GM12878 (cell line): ENCODE data around the gene DCST1. TPM values are rescaled to one million over a fixed set of nuclear protein-coding genes. Genes with fewer than 3 reads are reported as not detected.

Source experiments
- CREB1 ChIP-seq: IDR thresholded peaks from 2 replicates; pipeline ENCODE4 v1.6.1; 2012; ENCODE audit warnings: low read depth, mild to moderate bottlenecking, inconsistent platforms
- EGR1 ChIP-seq, 2 experiments: IDR thresholded peaks; 1 replicate in 1 of 2; 2 replicates in 1 of 2; pipeline ENCODE4 v1.6.1; 2011 to 2012; ENCODE audit warnings: low read depth in 2 of 2, low read length in 2 of 2, borderline replicate concordance in 1 of 2, mild to moderate bottlenecking in 1 of 2, moderate library complexity in 1 of 2
- EP300 ChIP-seq, 2 experiments: fragments of 150-350 bp in 1 of 2; IDR thresholded peaks; 2 replicates each; pipeline ENCODE4 v1.6.1; 2011 to 2012; ENCODE audit warnings: low read depth in 2 of 2, low read length in 2 of 2, borderline replicate concordance in 1 of 2, improper control_type of control experiment in 1 of 2, inconsistent platforms in 1 of 2; ENCODE audit not compliant: control insufficient read depth in 1 of 2
- GABPA ChIP-seq: IDR thresholded peaks from 2 replicates; pipeline ENCODE4 v1.6.1; 2014; ENCODE audit warnings: antibody characterized with exemption, low read depth, mild to moderate bottlenecking, inconsistent platforms
- IKZF1 ChIP-seq: fragments of 450-650 bp; conservative IDR thresholded peaks from 2 replicates; pipeline ENCODE4 v1.6.1; 2017; ENCODE audit warnings: antibody characterized with exemption, mild to moderate bottlenecking
- LARP7 ChIP-seq: fragments of 450-650 bp; IDR thresholded peaks from 2 replicates; pipeline ENCODE4 v1.6.1; 2017; ENCODE audit warnings: mild to moderate bottlenecking
- MEF2A ChIP-seq: IDR thresholded peaks from 2 replicates; pipeline ENCODE4 v1.6.1; 2011; ENCODE audit warnings: low read depth, mild to moderate bottlenecking, low read length, moderate library complexity; ENCODE audit not compliant: insufficient read depth
- MTA2 ChIP-seq: fragments of 450-650 bp; IDR thresholded peaks from 2 replicates; pipeline ENCODE4 v1.6.1; 2016; ENCODE audit warnings: low read depth, mild to moderate bottlenecking, moderate library complexity
- NR2C2 ChIP-seq: IDR thresholded peaks from 2 replicates; pipeline ENCODE4 v1.6.1; 2011; ENCODE audit warnings: borderline replicate concordance, low read depth; ENCODE audit not compliant: control insufficient read depth, insufficient read length
- POLR2A ChIP-seq: IDR thresholded peaks from 2 replicates; pipeline ENCODE4 v1.6.1; 2011; ENCODE audit warnings: low read depth, mild to moderate bottlenecking, low read length
- POLR2AphosphoS5 ChIP-seq: IDR thresholded peaks from 2 replicates; pipeline ENCODE4 v1.6.1; 2011; ENCODE audit warnings: mild to moderate bottlenecking, low read length, inconsistent platforms
- RELB ChIP-seq: fragments of 450-650 bp; IDR thresholded peaks from 2 replicates; pipeline ENCODE4 v1.6.1; 2017; ENCODE audit warnings: low read depth, mild to moderate bottlenecking, moderate library complexity
- SMAD1 ChIP-seq: fragments of 450-650 bp; IDR thresholded peaks from 2 replicates; pipeline ENCODE4 v1.6.1; 2018; ENCODE audit warnings: mild to moderate bottlenecking, low read depth; ENCODE audit not compliant: partially characterized antibody
- SPI1 ChIP-seq: IDR thresholded peaks from 2 replicates; pipeline ENCODE4 v1.6.1; 2011; ENCODE audit warnings: low read depth, mild to moderate bottlenecking, low read length, moderate library complexity, borderline replicate concordance; ENCODE audit not compliant: insufficient read depth
- SRF ChIP-seq, 2 experiments: IDR thresholded peaks; 2 replicates each; pipeline ENCODE4 v1.6.1; 2011; ENCODE audit warnings: low read depth in 2 of 2, low read length in 2 of 2, mild to moderate bottlenecking in 1 of 2, moderate library complexity in 1 of 2
- TARDBP ChIP-seq: IDR thresholded peaks from 2 replicates; pipeline ENCODE4 v1.6.1; 2016; ENCODE audit warnings: borderline replicate concordance
- ZSCAN29 ChIP-seq: fragments of 450-650 bp; IDR thresholded peaks from 2 replicates; pipeline ENCODE4 v1.6.1; 2017; ENCODE audit warnings: mild to moderate bottlenecking, moderate library complexity
- polyA plus RNA-seq, 11 experiments: library from polyadenylated mRNA; depleted of rRNA in 4 of 11; unstranded in 6 of 11; stranded (reverse) in 5 of 11; fragments of >200 nt; fragmentation: Nextera tagmentation in 4 of 11; fragmentation: Illumina TruSeq in 1 of 11; extraction: Ambion mirVana in 4 of 11; extraction: Trizol in 1 of 11; gene quantifications; 1 replicate in 1 of 11; 2 replicates in 10 of 11; pipeline versions ENCODE4 v1.2.1 to v1.2.3, GENCODE V29; 2011 to 2016; ENCODE audit warnings: inconsistent platforms in 2 of 11, missing spikeins in 2 of 11, low read depth in 1 of 11
- total RNA-seq, 4 experiments: library from RNA; depleted of rRNA in 3 of 4; stranded (reverse); fragments of >200 nt in 3 of 4; fragmentation: Illumina TruSeq in 1 of 4; extraction: Trizol in 1 of 4; gene quantifications; 2 replicates each; pipeline versions ENCODE4 v1.2.1 to v1.2.3, GENCODE V29; 2013 to 2021
- TF ChIP-seq, protein P1 (sequence below), 3 experiments: IDR thresholded peaks in 2 of 3; conservative IDR thresholded peaks in 1 of 3; 2 replicates each; pipeline ENCODE4 v1.5.1; 2011; ENCODE audit warnings: low read depth in 3 of 3, low read length in 3 of 3, mild to moderate bottlenecking in 3 of 3, control low read depth in 2 of 3, moderate library complexity in 2 of 3, inconsistent platforms in 1 of 3, mixed read lengths in 1 of 3; ENCODE audit not compliant: control insufficient read depth in 2 of 3, insufficient read depth in 1 of 3; ENCODE audit errors: extremely low read depth in 1 of 3
- TF ChIP-seq, protein P2 (sequence below): fragments of 450-650 bp; formaldehyde crosslinking; IDR thresholded peaks from 2 replicates; pipeline ENCODE4 v1.5.0; 2022; ENCODE audit warnings: mild to moderate bottlenecking, missing genetic modification characterization
- TF ChIP-seq, protein P3 (sequence below): IDR thresholded peaks from 2 replicates; pipeline ENCODE4 v1.6.1; 2011; ENCODE audit warnings: low read depth, low read length, improper control_type of control experiment, borderline replicate concordance

DCST1 gene
- total and polyA plus RNA-seq, 10 of the 15 experiments (the other 5 are each of a cell fraction or from before 2014, with no cell fraction given), result not detected

DNA sequence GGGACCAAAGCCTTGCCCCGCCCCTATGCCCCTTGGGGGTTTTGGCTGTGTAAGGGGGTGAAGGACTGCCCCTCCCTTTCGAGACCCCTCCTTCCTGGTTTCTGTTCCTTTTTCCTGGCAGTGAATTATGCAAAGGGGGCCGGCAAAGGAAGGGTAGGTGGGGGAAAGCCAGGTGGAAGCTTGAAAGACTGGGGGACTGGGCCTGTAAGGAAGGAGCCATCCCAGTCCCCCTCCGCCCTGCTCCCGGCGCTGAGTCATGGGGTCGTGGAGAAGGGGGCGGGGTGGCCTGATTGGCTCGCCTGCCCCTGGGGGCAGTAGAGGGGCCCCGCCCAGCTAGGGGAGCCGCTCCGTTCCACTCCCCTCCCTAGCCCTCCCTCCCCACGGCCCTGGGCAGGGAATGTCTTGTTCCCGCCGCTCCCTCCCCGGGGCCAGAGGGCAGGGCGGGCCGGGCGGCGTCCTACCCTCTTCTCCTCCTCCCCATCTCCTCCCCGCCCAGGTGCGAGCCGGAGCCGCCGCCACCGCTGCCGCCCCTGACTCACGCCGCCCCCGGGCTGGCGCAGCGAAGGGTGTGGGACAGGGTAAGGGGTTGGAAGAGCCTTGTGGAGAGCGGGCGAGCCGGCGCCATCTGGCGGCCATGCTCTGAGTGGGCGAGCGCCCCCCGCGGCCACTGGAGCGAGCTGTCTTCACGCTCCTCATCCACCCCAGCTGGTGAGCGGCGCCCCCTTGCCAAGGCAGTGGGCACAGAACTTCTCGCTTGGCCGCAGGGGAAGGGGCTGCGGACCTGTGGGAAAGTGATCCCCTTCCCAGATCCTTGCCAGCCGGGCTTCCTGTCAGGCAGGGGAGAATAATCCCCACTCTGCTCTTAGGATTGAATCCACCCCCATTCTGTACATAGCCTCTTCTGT lies 16.3 kb upstream of the DCST1 start (continued):
- TF ChIP-seq ZSCAN29, result peak; percentile 54; the same call in 1 of the 2 replicates
- TF ChIP-seq, protein P1, sequence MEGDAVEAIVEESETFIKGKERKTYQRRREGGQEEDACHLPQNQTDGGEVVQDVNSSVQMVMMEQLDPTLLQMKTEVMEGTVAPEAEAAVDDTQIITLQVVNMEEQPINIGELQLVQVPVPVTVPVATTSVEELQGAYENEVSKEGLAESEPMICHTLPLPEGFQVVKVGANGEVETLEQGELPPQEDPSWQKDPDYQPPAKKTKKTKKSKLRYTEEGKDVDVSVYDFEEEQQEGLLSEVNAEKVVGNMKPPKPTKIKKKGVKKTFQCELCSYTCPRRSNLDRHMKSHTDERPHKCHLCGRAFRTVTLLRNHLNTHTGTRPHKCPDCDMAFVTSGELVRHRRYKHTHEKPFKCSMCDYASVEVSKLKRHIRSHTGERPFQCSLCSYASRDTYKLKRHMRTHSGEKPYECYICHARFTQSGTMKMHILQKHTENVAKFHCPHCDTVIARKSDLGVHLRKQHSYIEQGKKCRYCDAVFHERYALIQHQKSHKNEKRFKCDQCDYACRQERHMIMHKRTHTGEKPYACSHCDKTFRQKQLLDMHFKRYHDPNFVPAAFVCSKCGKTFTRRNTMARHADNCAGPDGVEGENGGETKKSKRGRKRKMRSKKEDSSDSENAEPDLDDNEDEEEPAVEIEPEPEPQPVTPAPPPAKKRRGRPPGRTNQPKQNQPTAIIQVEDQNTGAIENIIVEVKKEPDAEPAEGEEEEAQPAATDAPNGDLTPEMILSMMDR (IDR thresholded peaks at IDR 0.05 in 2 of 3, conservative IDR thresholded peaks at IDR 0.05 in 1 of 3; ENCODE audit: control insufficient read depth in 2 of 3, extremely low read depth in 1 of 3, insufficient read depth in 1 of 3, low read depth in 3 of 3, low read length in 3 of 3), result peak; percentile 99 to 100 (median 100); a peak in 5 of 6 replicates
- no peak for TF ChIP-seq GABPA
- no peak for TF ChIP-seq CREB1
- TF ChIP-seq, protein P2, sequence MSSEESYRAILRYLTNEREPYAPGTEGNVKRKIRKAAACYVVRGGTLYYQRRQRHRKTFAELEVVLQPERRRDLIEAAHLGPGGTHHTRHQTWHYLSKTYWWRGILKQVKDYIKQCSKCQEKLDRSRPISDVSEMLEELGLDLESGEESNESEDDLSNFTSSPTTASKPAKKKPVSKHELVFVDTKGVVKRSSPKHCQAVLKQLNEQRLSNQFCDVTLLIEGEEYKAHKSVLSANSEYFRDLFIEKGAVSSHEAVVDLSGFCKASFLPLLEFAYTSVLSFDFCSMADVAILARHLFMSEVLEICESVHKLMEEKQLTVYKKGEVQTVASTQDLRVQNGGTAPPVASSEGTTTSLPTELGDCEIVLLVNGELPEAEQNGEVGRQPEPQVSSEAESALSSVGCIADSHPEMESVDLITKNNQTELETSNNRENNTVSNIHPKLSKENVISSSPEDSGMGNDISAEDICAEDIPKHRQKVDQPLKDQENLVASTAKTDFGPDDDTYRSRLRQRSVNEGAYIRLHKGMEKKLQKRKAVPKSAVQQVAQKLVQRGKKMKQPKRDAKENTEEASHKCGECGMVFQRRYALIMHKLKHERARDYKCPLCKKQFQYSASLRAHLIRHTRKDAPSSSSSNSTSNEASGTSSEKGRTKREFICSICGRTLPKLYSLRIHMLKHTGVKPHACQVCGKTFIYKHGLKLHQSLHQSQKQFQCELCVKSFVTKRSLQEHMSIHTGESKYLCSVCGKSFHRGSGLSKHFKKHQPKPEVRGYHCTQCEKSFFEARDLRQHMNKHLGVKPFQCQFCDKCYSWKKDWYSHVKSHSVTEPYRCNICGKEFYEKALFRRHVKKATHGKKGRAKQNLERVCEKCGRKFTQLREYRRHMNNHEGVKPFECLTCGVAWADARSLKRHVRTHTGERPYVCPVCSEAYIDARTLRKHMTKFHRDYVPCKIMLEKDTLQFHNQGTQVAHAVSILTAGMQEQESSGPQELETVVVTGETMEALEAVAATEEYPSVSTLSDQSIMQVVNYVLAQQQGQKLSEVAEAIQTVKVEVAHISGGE (CRISPR knock-in tag), result no peak
- TF ChIP-seq EGR1 (IDR thresholded peaks at IDR 0.05; ENCODE audit: borderline replicate concordance in 1 of 2, low read depth in 2 of 2, low read length in 2 of 2), result peak in 1 of 2 experiments; percentile 88; a peak in 2 of 3 replicates
- peak; percentile 55; the same call in 1 of the 2 replicates for TF ChIP-seq POLR2AphosphoS5
- peak; percentile 39 for TF ChIP-seq RELB
- TF ChIP-seq SMAD1, result no peak
- no peak for TF ChIP-seq NR2C2
- TF ChIP-seq EP300 (IDR thresholded peaks at IDR 0.05; ENCODE audit: borderline replicate concordance in 1 of 2, control insufficient read depth in 1 of 2, low read depth in 2 of 2, low read length in 2 of 2), result 0 out of 4 replicates have a peak, but pooled peaks of 1 of the 2 experiments have one; percentile 26
- TF ChIP-seq IKZF1, result peak; percentile 92
- TF ChIP-seq, protein P3, sequence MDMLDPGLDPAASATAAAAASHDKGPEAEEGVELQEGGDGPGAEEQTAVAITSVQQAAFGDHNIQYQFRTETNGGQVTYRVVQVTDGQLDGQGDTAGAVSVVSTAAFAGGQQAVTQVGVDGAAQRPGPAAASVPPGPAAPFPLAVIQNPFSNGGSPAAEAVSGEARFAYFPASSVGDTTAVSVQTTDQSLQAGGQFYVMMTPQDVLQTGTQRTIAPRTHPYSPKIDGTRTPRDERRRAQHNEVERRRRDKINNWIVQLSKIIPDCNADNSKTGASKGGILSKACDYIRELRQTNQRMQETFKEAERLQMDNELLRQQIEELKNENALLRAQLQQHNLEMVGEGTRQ, result no peak
- 0 out of 2 replicates have a peak, but pooled peaks have one; percentile 35 for TF ChIP-seq TARDBP
- peak; percentile 89 for TF ChIP-seq SPI1
- peak; percentile 34; the same call in 1 of the 2 replicates for TF ChIP-seq MTA2
- TF ChIP-seq POLR2A, result peak; percentile 69
- TF ChIP-seq LARP7, result peak; percentile 74
- TF ChIP-seq SRF (IDR thresholded peaks at IDR 0.05; ENCODE audit: low read depth in 2 of 2, low read length in 2 of 2), result peak in 1 of 2 experiments; percentile 29; a peak in 1 of 4 replicates
- TF ChIP-seq MEF2A, result 0 out of 2 replicates have a peak, but pooled peaks have one; percentile 46
